Measurements from ENCODE around the gene PDE8A.

DNA sequence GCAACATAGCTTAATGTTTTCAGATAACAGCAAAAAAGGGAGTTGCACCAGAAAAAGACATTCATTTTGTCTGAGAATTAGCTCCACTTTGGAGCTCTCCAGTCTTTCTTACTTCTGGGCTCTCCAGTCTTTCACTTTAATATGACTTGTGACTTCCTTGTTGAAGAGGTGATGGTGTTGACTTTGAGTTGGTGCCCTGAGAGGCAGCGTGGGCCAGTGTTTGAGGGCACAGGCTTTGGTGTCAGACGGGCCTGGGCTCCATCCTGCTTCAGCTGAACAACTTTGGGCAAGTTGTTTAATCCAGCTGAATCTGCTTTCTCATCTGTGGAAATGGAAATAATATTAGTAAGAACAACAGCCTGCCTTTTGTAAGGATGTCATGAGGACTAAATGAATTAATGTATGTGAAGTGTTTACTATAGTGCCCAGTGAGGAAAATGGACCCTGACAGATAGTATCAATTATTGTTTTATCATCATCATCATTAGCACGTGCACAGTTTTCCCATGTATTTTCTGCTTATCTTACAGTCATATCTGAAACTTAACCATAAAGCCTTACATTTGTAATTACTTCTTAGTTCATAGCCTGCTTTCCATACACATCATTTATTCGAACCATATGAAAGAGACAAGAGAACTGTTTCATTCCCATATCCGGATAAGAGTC, 108.4 kb downstream of the PDE8A start:
- no peak for TF ChIP-seq CTCF (conservative IDR thresholded peaks at IDR 0.05; ENCODE audit: low read depth, low read length)
- TF ChIP-seq ELK1 (IDR thresholded peaks at IDR 0.05; ENCODE audit: borderline replicate concordance, low read depth, low read length): no peak
- no peak for TF ChIP-seq MAZ (IDR thresholded peaks at IDR 0.05; ENCODE audit: borderline replicate concordance, low read depth, low read length)
- no peak for TF ChIP-seq SMC3 (IDR thresholded peaks at IDR 0.05; ENCODE audit: low read depth, low read length)
- TF ChIP-seq, protein P1, sequence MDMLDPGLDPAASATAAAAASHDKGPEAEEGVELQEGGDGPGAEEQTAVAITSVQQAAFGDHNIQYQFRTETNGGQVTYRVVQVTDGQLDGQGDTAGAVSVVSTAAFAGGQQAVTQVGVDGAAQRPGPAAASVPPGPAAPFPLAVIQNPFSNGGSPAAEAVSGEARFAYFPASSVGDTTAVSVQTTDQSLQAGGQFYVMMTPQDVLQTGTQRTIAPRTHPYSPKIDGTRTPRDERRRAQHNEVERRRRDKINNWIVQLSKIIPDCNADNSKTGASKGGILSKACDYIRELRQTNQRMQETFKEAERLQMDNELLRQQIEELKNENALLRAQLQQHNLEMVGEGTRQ (IDR thresholded peaks at IDR 0.05; ENCODE audit: low read depth, low read length): no peak
